BLaER1 treated with 17β-estradiol and CSF1 and Interleukin-3, amounts not matched to agents 10 nM and 100 nM (cell line): ENCODE data around the gene APOLD1.
A peak's percentile ranks its signal among the peaks of the same experiment; 100 is the strongest.

Source experiments
- H3K27ac ChIP-seq, 11 experiments: shearing (Covaris generic); formaldehyde crosslinking; 2 replicates each; pipeline ENCODE4 v1.8.1; 2022
- H3K27me3 ChIP-seq, 11 experiments: shearing (Covaris generic); formaldehyde crosslinking; 2 replicates each; pipeline ENCODE4 v1.8.1; 2022
- H3K36me3 ChIP-seq, 11 experiments: shearing (Covaris generic); formaldehyde crosslinking; 2 replicates each; pipeline ENCODE4 v1.8.1; 2022
- H3K4me1 ChIP-seq, 10 experiments: shearing (Covaris generic); formaldehyde crosslinking; 2 replicates each; pipeline ENCODE4 v1.8.1; 2022
- H3K4me2 ChIP-seq, 11 experiments: shearing (Covaris generic); formaldehyde crosslinking; 2 replicates each; pipeline ENCODE4 v1.8.1; 2022
- H3K4me3 ChIP-seq, 10 experiments: shearing (Covaris generic); formaldehyde crosslinking; 2 replicates each; pipeline ENCODE4 v1.8.1; 2022
- H3K9ac ChIP-seq, 11 experiments: shearing (Covaris generic); formaldehyde crosslinking; 2 replicates each; pipeline ENCODE4 v1.8.1; 2022
- H3K9me3 ChIP-seq, 11 experiments: shearing (Covaris generic); formaldehyde crosslinking; replicated peaks in 1 of 11; 2 replicates each; pipeline ENCODE4 v1.8.1; 2022
- H4K20me1 ChIP-seq, 11 experiments: shearing (Covaris generic); formaldehyde crosslinking; 2 replicates each; pipeline ENCODE4 v1.8.1; 2022
- Cebpa-rat ChIP-seq, 11 experiments: shearing (Covaris generic); IDR thresholded peaks; 2 replicates each; pipeline ENCODE4 v1.8.1; 2022

Gene APOLD1

DNA sequence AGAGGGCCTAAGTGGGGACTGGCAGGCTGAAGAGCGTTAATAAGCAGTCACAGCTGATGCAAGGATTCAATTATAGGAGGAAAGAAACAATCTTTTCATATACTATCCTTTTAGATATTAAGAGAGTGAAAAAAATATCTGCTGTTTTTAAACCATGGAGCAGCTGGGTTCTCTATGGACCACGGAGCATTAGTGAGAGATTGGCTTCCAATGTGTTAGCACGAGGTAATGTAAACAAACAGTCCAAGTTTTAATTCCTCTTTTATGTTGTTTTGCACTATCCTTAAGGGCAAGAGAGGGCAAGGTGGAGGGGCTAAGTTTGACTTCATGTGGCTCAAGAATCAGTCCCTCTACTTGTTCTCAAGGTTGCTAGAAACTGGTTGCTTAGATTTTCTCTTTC is 37.4 kb upstream of the APOLD1 start:
- 0 out of 22 replicates have a peak, but pooled peaks cover 0 to 9% (median 0%) of the 10 kb centered on the region in 11 experiments for H4K20me1 ChIP-seq

DNA sequence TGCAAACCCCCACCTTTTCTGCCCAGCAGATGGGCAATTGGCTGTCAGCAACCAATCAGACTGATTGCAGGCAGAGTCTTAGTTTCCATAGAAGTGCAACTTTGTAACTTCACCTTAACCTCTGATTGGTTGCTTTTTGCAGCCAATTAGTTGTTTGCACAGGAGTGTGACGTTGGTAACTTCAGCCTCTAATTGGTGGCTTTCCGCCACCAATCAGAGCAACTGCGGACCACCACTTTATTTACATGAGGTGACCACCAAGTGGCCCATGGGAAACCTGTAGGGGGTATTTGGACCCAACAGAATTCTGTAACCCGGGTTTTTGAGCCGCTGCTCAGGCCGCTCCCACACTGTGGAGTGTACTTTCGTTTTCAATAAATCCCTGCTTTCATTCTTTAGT is 36.0 kb upstream of the APOLD1 start:
- Histone ChIP-seq H3K9ac (no peak overlapping the region), H3K4me3 (no peak overlapping the region), H4K20me1 (0 out of 22 replicates have a peak, but pooled peaks cover 0 to 9% (median 0%) of the 10 kb centered on the region in 11 experiments), H3K27ac (no peak overlapping the region), H3K27me3 (no peaks in the 10 kb centered on the region), H3K4me2 (no peak overlapping the region), H3K36me3 (peaks cover 0 to 68% (median 54%) of the 10 kb centered on the region in 11 experiments; a peak in 17 of 22 replicates), H3K4me1 (peaks cover 0 to 10% (median 5%) of the 10 kb centered on the region in 10 experiments; a peak in 7 of 20 replicates), H3K9me3 (peaks cover 0 to 5% (median 0%) of the 10 kb centered on the region in 11 experiments; a peak in 1 of 22 replicates)
- no peak for TF ChIP-seq Cebpa-rat (IDR thresholded peaks at IDR 0.05)

More for the DNA sequence above, 37.4 kb upstream of the APOLD1 start:
- Histone ChIP-seq H3K4me1 (peaks cover 0 to 11% (median 5%) of the 10 kb centered on the region in 10 experiments; a peak in 7 of 20 replicates), H3K4me3 (no peak overlapping the region), H3K27ac (no peak overlapping the region), H3K36me3 (peaks cover 0 to 76% (median 64%) of the 10 kb centered on the region in 11 experiments; a peak in 17 of 22 replicates), H3K9me3 (peaks cover 0 to 5% (median 0%) of the 10 kb centered on the region in 11 experiments; a peak in 1 of 22 replicates), H3K9ac (no peak overlapping the region), H3K4me2 (peak overlapping the region in 1 of 11 experiments; percentile 32; a peak in 1 of 22 replicates), H3K27me3 (no peaks in the 10 kb centered on the region)
- TF ChIP-seq Cebpa-rat (IDR thresholded peaks at IDR 0.05) = no peak

GRCh38 chr12:12755923-12756322 is 29.5 kb upstream of the APOLD1 start:
- Histone ChIP-seq H3K27ac (no peak overlapping the region), H3K9ac (no peak overlapping the region), H4K20me1 (no peaks in the 10 kb centered on the region; a peak in 1 of 22 replicates), H3K4me3 (no peak overlapping the region), H3K27me3 (no peaks in the 10 kb centered on the region), H3K9me3 (no peaks in the 10 kb centered on the region), H3K36me3 (peaks cover 0 to 33% (median 22%) of the 10 kb centered on the region in 11 experiments; a peak in 14 of 22 replicates), H3K4me1 (peaks cover 0 to 24% (median 12%) of the 10 kb centered on the region in 10 experiments; a peak in 12 of 20 replicates), H3K4me2 (no peak overlapping the region)
- no peak for TF ChIP-seq Cebpa-rat (IDR thresholded peaks at IDR 0.05)

DNA sequence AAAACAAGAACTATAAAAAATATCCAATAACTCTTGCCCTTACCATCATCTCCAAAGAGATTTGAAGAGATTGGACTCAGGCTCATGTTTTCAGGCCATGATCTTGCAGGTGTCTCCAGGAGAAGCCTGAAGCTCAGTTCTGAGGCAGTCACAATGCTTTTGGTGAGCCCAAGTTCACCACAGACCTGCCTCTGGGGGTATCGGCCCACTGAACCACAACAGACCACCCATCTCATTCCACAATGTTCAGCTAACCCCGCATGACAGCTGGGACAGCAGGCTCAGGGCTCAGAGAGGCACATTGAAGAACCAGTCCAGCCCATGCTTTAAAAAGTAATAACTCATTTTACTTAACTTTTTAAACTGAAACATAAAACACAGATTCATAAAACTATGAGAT is 28.3 kb upstream of the APOLD1 start:
- H3K36me3 ChIP-seq = peaks cover 0 to 31% (median 14%) of the 10 kb centered on the region in 11 experiments; a peak in 12 of 22 replicates
- no peaks in the 10 kb centered on the region; a peak in 1 of 22 replicates for H4K20me1 ChIP-seq
- 0 out of 22 replicates have a peak overlapping the region, but pooled peaks of 1 of the 11 experiments have one; percentile 4 for H3K9ac ChIP-seq
- H3K27ac ChIP-seq = no peak overlapping the region
- no peak overlapping the region for H3K4me3 ChIP-seq
- no peaks in the 10 kb centered on the region for H3K27me3 ChIP-seq
- peak overlapping the region in 8 of 11 experiments; percentile 5 to 61 (median 42); a peak in 13 of 22 replicates for H3K4me2 ChIP-seq
- peaks cover 0 to 24% (median 12%) of the 10 kb centered on the region in 10 experiments; a peak in 12 of 20 replicates for H3K4me1 ChIP-seq
- TF ChIP-seq Cebpa-rat (IDR thresholded peaks at IDR 0.05) = no peak
- no peaks in the 10 kb centered on the region for H3K9me3 ChIP-seq

- Histone ChIP-seq H3K9me3 (no peaks in the 10 kb centered on the region), H3K4me3 (no peak overlapping the region), H3K9ac (no peak overlapping the region), H3K4me2 (no peak overlapping the region), H3K4me1 (peaks cover 0 to 24% (median 12%) of the 10 kb centered on the region in 10 experiments; a peak in 12 of 20 replicates), H3K36me3 (peaks cover 0 to 35% (median 19%) of the 10 kb centered on the region in 11 experiments; a peak in 12 of 22 replicates), H3K27ac (no peak overlapping the region), H4K20me1 (no peaks in the 10 kb centered on the region; a peak in 1 of 22 replicates), H3K27me3 (no peaks in the 10 kb centered on the region)
- no peak for TF ChIP-seq Cebpa-rat (IDR thresholded peaks at IDR 0.05)
Observed at GRCh38 chr12:12759234-12759915, 26.1 kb upstream of the APOLD1 start.

DNA sequence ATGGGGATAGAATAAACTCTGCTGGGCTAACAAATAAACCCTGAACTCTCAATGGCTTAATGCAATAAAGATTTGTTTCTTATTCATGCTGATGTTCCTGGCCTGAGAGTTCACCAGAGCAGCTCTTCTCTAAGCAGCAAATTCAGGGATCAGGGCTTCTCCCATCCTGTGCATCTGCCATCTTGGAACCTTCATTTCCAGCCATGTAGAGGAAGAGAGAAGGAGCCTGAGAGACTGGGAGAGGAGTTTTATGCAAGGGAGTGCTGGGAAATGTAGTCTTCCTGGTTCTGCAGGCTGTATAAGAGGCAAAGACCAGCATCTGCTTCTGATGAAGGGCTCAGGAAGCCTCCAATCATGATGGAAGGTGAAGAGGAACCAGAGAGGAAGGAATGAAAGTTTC is 20.6 kb upstream of the APOLD1 start:
- peaks cover 0 to 80% (median 64%) of the 10 kb centered on the region in 11 experiments; a peak in 19 of 22 replicates for H3K36me3 ChIP-seq
- H3K27me3 ChIP-seq = no peaks in the 10 kb centered on the region
- no peaks in the 10 kb centered on the region; a peak in 1 of 20 replicates for H3K4me1 ChIP-seq
- H3K4me3 ChIP-seq = no peak overlapping the region
- no peaks in the 10 kb centered on the region for H4K20me1 ChIP-seq
- no peak overlapping the region for H3K27ac ChIP-seq
- H3K9ac ChIP-seq = no peak overlapping the region
- H3K9me3 ChIP-seq = peaks cover 20 to 41% (median 34%) of the 10 kb centered on the region in 11 experiments
- H3K4me2 ChIP-seq = no peak overlapping the region
- no peak for TF ChIP-seq Cebpa-rat (IDR thresholded peaks at IDR 0.05)

GRCh38 chr12:12770262-12770661 is 15.2 kb upstream of the APOLD1 start:
- no peak overlapping the region for H3K27ac ChIP-seq
- H3K27me3 ChIP-seq = no peaks in the 10 kb centered on the region
- H3K4me2 ChIP-seq = no peak overlapping the region
- H3K9ac ChIP-seq = no peak overlapping the region
- peaks cover 46 to 72% (median 68%) of the 10 kb centered on the region in 11 experiments for H3K9me3 ChIP-seq
- TF ChIP-seq Cebpa-rat (IDR thresholded peaks at IDR 0.05) = no peak
- no peaks in the 10 kb centered on the region for H4K20me1 ChIP-seq
- peaks cover 0 to 77% (median 48%) of the 10 kb centered on the region in 11 experiments; a peak in 17 of 22 replicates for H3K36me3 ChIP-seq
- H3K4me3 ChIP-seq = no peak overlapping the region
- no peaks in the 10 kb centered on the region for H3K4me1 ChIP-seq

DNA sequence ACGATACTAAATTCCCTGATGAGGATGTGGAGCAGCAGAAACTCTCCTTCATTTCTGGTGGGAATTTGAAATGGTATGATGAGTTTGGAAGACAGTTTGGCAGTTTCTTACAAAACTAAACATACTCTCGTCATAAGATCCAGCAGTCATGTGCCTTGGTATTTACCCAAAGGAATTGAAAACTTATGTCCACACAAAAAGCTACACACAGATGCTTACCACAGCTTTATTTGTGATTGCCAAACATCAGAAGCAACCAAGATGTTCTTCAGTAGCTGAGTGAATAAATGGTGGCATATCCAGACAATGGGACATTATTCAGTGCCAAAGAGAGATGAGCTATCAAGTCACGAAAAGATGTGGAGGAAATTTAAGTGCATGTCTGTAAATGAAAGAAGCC is 10.7 kb upstream of the APOLD1 start:
- no peaks in the 10 kb centered on the region for H4K20me1 ChIP-seq
- no peak overlapping the region for H3K4me3 ChIP-seq

GRCh38 chr12:12776261-12776660 is 9.2 kb upstream of the APOLD1 start:
- Histone ChIP-seq H3K4me3 (no peak overlapping the region), H3K4me1 (peaks cover 0 to 8% (median 6%) of the 10 kb centered on the region in 10 experiments; a peak in 11 of 20 replicates), H4K20me1 (no peaks in the 10 kb centered on the region), H3K9me3 (peaks cover 10 to 24% (median 18%) of the 10 kb centered on the region in 11 experiments; a peak in 21 of 22 replicates), H3K4me2 (peak overlapping the region in 1 of 11 experiments; percentile 28; a peak in 3 of 22 replicates), H3K36me3 (peaks cover 0 to 20% (median 0%) of the 10 kb centered on the region in 11 experiments; a peak in 7 of 22 replicates), H3K27me3 (no peaks in the 10 kb centered on the region), H3K27ac (no peak overlapping the region), H3K9ac (no peak overlapping the region)
- TF ChIP-seq Cebpa-rat (IDR thresholded peaks at IDR 0.05) = peak in 3 of 11 experiments; percentile 14 to 54 (median 34); a peak in 2 of 22 replicates

More for the DNA sequence above, 10.7 kb upstream of the APOLD1 start:
- Histone ChIP-seq H3K27ac (no peak overlapping the region), H3K4me2 (no peak overlapping the region), H3K36me3 (peaks cover 0 to 34% (median 7%) of the 10 kb centered on the region in 11 experiments; a peak in 13 of 22 replicates), H3K4me1 (peaks cover 0 to 8% (median 6%) of the 10 kb centered on the region in 10 experiments; a peak in 11 of 20 replicates), H3K9me3 (peaks cover 23 to 39% (median 33%) of the 10 kb centered on the region in 11 experiments), H3K27me3 (no peaks in the 10 kb centered on the region), H3K9ac (no peak overlapping the region)
- TF ChIP-seq Cebpa-rat (IDR thresholded peaks at IDR 0.05) = no peak
